Posterior cingulate gyrus (tissue), 11 donors: ENCODE measurements around the gene ARHGAP20.
"Not testable (repeated sequence)": the region's sequence is repeated elsewhere in the genome, so short reads cannot be mapped to it uniquely, and the experiment has no call there.

Experiments
- DNase-seq, 10 donors: peaks; one replicate each; pipeline versions ENCODE4 v3.0.0 to v3.0.0-alpha.2; 2020 to 2021; ENCODE audit warnings: mixed read lengths in 3 of 10
- intact Hi-C: fragments of 100-400 bp; cut with DNase I; formaldehyde crosslinking; loops from one replicate; pipeline ENCODE4 v1.15.1; 2023

Gene ARHGAP20

DNA sequence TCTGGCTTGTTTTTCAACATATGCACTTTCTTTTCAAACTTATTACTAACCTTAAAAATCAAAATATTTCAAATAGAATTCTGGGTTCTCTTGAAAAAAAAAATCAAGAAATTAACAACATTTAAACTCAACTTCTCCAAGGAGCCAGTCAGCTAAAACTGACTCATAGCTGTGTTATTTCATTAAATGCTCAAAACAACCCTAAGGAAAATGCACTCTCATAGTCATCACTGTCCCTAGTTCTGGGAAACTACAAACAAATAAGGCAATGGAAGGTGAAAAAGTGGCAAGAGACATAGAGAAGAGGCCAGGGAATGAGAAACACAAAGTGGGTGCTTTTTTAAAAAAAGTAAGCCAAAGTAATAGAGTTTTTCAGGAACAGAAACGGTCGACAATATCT, 4.1 kb upstream of the ARHGAP20 start:
- intact Hi-C loops, result no loop called here
- no peak for DNase-seq

GRCh38 chr11:110715541-110715940, 3.3 kb upstream of the ARHGAP20 start:
- intact Hi-C loops, result no loop called here
- no peak for DNase-seq

- intact Hi-C loops, result loop anchor here (1.0 kb wide), 1 partner anchor 517 kb away; no protein-coding TSS in a partner anchor
- DNase-seq, result peak in 3 of 10 donors; percentile 7 to 57 (median 16)
Observed at GRCh38 chr11:110713449-110713776, 1.2 kb upstream of the ARHGAP20 start.

- DNase-seq, result peak; percentile 21 to 91 (median 44)
- intact Hi-C loops, result loop anchor here (1.0 kb wide), 1 partner anchor 517 kb away; no protein-coding TSS in a partner anchor
Observed at GRCh38 chr11:110712659-110713448, 617 bp upstream of the ARHGAP20 start.

DNA sequence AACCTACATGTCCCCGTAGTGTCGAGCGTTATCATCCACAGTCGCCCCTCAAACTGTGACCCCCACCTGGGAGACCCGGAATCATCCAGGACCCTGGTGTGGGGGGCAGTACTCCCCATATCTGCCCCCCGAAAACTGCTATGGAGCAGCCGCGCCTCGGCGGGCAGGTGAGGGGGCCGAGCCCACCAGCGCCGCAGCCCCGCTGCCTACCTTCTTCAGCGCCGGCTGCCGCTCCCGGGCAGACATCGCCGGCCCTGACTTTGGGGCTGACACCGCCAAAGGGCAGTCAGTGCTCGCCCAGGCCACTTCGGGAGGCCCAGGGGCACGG, 825 bp downstream of the ARHGAP20 start:
- DNase-seq, result no peak
- intact Hi-C loops, result no loop called here

DNA sequence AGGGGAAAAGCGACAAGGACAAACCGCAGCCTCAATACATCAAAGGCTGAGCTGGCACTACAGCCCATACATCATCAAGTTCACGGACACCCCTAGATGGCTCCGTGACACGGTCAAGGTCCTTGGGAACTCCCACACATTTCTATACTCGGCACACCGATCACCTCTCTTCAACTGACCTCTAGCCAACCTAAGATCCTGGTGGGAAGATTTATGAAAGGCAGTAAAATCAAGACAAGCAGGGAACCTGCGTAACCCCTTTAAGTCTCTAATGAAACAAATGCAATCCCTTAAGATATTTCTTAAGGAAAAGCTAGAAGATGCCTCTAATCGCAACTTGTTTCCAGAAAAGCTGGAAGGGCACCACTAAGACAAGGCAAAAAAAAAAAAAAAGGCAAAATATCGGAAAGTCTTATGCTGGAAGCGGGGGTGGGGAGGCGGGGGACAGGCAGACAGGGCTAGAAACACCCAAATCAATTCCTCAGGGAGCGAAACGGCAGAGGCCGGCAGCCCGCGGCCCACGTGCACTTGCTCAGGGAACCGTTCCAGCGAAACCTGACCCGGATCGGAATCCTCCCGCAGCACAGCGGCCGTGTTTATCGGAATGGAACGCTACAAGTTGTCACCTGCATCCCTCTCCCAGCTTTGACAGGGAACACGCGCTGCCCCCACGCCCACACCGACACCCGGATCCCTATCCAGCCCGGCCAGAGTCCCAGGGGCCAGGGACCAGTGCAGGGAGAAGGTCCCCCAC, 1.4 kb downstream of the ARHGAP20 start:
- peak; percentile 18 to 88 (median 39) for DNase-seq
- intact Hi-C loops, result no loop called here

- DNase-seq, result no peak
- intact Hi-C loops, result no loop called here
Observed at GRCh38 chr11:110704210-110704864, 7.9 kb downstream of the ARHGAP20 start.

DNA sequence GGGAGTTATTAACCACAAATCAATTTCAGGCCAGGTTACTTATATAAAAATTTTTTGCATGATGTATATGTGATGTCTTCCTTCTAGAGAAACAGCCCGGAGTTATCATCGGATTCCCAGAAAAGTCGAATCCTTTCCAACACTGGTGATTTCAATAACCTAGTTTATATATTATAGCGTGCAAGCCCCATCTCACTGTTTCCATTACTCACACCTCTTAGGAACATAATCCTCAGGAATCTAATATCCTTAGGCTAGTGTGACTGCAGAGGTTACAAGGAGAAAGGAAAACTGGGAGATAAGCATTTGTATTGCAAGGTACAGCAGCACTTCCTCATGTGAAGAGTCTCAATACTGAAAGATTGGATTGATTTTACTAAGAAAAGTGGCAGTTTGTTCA, 20.3 kb downstream of the ARHGAP20 start:
- DNase-seq, result no peak
- intact Hi-C loops, result no loop called here

- intact Hi-C loops, result no loop called here
- peak in 1 of 10 donors; percentile 49 for DNase-seq
Observed at GRCh38 chr11:110689306-110689705, 22.9 kb downstream of the ARHGAP20 start.

DNA sequence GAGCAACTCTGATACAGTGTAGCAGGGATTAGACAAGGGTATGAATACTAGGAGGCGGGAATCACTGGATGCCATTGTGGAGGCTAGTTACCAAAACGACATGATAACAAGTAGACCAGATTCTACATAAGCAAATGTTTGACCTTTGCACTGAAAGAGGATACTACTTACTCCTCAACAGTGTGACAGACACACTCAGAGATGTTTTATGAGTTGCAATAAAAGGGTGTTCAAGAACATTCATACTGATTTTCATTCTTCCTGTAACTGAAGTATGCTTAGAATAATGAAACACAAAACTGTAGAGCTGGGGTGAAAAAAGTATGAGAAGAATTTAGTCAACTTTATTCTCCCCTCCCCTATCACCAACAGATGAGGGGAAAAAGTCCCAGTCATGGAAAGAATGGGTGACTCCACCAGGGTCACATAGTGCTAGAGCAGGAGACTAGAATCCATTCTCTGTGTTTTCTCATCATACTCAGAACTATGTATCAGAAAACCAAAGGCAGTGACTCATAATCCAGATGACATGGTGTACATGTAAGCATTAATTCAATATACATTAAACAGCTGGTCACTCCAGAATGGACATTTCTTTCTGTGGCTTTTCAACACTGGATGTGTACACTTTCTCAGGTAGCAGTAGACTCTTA, 32.8 kb downstream of the ARHGAP20 start:
- DNase-seq, result no peak
- intact Hi-C loops, result no loop called here

- DNase-seq, result no peak
Observed at GRCh38 chr11:110675548-110675947, 36.7 kb downstream of the ARHGAP20 start.

GRCh38 chr11:110665689-110666465, 46.4 kb downstream of the ARHGAP20 start:
- no peak for DNase-seq

More at GRCh38 chr11:110675548-110675947, 36.7 kb downstream of the ARHGAP20 start:
- intact Hi-C loops, result no loop called here

DNA sequence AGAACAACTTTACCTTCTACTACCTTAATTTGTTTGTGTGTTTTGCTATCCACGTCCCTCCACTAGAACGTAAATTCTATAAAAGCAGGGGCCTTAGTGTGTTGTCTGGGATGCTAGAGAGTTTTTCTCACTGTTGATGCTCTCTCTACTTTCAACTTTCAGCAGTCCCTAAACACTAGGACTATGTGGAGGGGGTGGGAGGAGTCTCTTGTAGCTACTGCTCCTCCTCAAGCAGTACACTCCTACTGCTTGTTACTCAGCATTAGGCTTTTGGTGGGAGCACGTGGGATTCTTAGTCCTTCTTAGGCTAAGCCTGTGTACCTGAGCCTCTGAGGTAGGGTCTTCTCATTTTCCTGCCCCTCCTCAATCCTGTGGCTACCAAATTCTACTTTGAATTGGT, 56.3 kb downstream of the ARHGAP20 start:
- intact Hi-C loops, result no loop called here
- no peak for DNase-seq

More at GRCh38 chr11:110665689-110666465, 46.4 kb downstream of the ARHGAP20 start:
- intact Hi-C loops, result no loop called here

DNA sequence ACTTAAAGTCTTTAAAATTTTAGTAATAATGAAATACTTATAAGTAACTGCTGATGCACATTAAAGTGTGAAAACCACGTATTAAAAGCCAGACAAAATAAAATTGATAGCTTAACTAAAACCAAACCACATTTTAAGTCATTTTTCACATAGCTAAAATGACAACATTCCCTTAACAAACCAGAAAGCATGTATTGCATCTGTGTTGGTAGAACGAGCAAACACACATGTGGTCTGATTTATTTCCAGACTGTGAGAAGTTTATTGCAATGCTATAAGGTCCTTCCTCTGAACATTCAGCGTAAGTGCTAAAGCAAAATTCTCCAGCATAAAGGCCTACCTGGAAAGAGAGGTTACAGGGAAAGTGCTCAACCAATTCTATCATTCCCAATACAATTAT, 57.8 kb downstream of the ARHGAP20 start:
- intact Hi-C loops, result no loop called here
- DNase-seq, result no peak

DNA sequence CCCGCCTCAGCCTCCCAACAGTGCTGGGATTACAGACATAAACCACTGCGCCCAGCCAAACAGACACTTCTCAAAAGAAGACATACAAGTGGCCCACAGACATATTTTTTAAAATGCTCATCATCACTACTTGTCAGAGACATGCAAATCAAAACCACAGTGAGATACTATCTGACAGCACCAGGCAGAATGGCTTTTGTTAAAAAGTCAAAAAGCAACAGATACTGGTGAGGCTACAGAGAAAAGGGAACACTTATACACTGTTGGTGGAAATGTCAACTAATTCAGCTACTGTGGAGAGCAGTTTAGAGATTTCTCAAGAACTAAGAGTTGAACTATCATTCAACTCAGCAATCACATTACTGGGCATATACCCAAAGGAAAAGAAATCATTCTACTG, 67.0 kb downstream of the ARHGAP20 start:
- no peak for DNase-seq
- intact Hi-C loops, result no loop called here

DNA sequence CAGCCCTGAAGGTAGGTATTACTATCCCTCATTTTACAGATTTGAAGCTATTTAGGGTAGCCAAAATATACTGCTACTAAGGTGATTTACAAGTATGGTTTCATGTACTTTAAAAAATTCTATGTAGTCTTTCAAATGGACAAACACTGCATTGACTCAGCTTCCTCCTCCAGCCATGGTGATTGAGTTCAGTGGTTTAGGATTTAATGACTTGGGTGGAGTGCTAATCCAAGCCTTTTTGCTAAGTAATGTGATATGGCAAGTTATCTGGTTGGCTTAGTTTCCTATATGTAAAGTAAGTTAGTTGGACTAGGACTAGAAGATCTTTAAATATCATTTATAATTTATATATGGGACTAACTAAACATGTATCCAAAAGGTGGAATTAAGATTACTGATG, 77.9 kb downstream of the ARHGAP20 start:
- intact Hi-C loops, result no loop called here
- no peak for DNase-seq

DNA sequence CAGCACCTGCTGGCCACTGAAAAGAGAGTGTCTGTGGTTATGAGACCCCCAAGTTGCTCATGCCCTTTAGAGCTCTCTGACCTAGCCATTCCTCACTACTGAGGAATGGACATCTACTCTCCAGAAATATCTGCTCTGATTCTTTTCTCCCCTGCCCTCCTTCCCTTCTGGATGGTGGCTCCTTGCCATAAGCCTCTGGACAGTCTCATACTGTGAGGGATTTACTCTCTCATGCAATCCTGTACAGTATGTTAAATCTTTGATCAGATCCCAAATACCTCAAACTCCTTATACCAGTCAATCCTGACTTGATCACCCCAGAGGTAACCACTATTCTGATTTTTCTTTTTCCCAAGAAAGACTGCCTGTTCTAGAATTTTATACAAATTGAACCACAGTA, 80.7 kb downstream of the ARHGAP20 start:
- no peak for DNase-seq
- intact Hi-C loops, result no loop called here

- DNase-seq, result no peak
- intact Hi-C loops, result no loop called here
Observed at GRCh38 chr11:110629594-110629993, 82.6 kb downstream of the ARHGAP20 start.

DNA sequence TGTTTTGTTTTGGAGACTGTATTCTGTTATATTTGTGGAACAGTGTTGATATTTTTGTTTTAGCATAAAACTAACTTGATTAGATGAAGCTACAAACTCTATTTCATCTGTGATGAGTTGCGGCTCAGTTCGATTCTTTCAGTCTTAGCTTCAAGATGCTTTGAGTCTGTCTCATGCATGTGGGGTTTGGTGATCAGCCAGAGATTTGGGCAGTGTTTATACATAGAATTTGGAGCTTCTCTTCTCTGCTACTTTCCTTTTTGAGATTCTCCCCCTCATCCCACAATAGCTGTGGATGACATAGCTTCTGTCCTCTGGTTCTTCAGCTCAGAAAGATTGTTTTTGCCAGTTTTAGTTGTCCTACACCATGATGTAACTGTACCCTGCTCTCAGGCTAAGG, 90.4 kb downstream of the ARHGAP20 start:
- intact Hi-C loops, result no loop called here
- no peak for DNase-seq

- intact Hi-C loops, DNase-seq: not testable (repeated sequence)
Observed at GRCh38 chr11:110619366-110619765, 92.9 kb downstream of the ARHGAP20 start.
